ENCODE results near the gene NF1.
"Not testable (repeated sequence)": the region's sequence is repeated elsewhere in the genome, so short reads cannot be mapped to it uniquely, and the experiment has no call there.

NF1 gene, protein sequence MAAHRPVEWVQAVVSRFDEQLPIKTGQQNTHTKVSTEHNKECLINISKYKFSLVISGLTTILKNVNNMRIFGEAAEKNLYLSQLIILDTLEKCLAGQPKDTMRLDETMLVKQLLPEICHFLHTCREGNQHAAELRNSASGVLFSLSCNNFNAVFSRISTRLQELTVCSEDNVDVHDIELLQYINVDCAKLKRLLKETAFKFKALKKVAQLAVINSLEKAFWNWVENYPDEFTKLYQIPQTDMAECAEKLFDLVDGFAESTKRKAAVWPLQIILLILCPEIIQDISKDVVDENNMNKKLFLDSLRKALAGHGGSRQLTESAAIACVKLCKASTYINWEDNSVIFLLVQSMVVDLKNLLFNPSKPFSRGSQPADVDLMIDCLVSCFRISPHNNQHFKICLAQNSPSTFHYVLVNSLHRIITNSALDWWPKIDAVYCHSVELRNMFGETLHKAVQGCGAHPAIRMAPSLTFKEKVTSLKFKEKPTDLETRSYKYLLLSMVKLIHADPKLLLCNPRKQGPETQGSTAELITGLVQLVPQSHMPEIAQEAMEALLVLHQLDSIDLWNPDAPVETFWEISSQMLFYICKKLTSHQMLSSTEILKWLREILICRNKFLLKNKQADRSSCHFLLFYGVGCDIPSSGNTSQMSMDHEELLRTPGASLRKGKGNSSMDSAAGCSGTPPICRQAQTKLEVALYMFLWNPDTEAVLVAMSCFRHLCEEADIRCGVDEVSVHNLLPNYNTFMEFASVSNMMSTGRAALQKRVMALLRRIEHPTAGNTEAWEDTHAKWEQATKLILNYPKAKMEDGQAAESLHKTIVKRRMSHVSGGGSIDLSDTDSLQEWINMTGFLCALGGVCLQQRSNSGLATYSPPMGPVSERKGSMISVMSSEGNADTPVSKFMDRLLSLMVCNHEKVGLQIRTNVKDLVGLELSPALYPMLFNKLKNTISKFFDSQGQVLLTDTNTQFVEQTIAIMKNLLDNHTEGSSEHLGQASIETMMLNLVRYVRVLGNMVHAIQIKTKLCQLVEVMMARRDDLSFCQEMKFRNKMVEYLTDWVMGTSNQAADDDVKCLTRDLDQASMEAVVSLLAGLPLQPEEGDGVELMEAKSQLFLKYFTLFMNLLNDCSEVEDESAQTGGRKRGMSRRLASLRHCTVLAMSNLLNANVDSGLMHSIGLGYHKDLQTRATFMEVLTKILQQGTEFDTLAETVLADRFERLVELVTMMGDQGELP (N-terminal part only)

DNA sequence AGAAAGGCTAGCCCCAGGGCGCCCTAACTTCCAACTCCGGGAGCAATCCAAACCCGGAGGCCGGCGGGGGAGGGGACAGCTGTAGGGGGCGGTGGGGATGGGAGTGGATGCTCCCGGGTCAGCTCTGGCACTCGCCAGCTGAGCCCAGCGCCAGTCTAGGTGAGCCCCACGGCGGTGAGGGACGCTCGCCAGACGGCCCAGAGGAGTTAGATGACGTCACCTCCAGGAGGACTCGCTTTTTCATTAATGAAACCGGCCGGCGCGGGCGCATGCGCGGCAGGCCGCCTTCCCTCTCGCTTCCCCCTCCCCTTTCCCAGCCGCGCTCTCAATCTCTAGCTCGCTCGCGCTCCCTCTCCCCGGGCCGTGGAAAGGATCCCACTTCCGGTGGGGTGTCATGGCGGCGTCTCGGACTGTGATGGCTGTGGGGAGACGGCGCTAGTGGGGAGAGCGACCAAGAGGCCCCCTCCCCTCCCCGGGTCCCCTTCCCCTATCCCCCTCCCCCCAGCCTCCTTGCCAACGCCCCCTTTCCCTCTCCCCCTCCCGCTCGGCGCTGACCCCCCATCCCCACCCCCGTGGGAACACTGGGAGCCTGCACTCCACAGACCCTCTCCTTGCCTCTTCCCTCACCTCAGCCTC is at the start of gene NF1:
NF1 (plus strand) TSS at position 378 of the 636 bp plus-strand sequence. CDS start 333 bp downstream, outside the sequence.
- peak; percentile 66 for DNase-seq (ENCODE audit: low read depth)
- peak within 1 kb of the TSS; percentile 85 for H3K4me3 ChIP-seq (ENCODE audit: low read length)
- TF ChIP-seq, protein P1, sequence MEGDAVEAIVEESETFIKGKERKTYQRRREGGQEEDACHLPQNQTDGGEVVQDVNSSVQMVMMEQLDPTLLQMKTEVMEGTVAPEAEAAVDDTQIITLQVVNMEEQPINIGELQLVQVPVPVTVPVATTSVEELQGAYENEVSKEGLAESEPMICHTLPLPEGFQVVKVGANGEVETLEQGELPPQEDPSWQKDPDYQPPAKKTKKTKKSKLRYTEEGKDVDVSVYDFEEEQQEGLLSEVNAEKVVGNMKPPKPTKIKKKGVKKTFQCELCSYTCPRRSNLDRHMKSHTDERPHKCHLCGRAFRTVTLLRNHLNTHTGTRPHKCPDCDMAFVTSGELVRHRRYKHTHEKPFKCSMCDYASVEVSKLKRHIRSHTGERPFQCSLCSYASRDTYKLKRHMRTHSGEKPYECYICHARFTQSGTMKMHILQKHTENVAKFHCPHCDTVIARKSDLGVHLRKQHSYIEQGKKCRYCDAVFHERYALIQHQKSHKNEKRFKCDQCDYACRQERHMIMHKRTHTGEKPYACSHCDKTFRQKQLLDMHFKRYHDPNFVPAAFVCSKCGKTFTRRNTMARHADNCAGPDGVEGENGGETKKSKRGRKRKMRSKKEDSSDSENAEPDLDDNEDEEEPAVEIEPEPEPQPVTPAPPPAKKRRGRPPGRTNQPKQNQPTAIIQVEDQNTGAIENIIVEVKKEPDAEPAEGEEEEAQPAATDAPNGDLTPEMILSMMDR (conservative IDR thresholded peaks at IDR 0.05; ENCODE audit: low read depth, low read length), result no peak

DNA sequence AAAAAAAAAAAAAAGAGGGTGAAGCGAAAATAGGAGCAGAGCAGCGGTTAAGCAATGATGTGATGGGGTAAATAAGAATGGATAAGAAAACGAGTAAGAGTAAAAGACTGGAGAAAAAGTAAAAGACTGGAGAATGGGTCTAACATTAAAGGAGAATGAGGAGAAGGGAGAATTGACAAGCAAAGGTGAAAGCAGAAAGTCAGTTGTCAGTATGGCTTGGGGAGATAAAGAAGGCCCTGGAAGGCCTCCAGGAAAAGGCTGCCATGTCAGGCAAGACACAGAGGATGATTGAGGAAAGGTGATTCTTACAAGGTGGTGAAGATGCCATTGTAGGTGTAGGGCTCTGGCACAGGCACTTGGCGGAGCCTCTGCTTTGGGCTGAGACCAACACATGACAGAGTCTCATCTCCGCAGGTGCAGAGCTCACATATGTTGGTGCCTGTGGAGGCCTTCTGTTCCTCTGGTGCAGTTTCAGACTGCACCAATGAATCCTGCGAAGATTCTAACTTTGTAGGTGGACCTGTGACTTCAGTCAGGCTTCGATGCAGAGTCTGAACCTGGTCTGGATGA is 47.8 kb upstream of the NF1 start:
- not testable (repeated sequence) for DNase-seq (ENCODE audit: low read depth); H3K4me3 ChIP-seq (ENCODE audit: low read length)

DNA sequence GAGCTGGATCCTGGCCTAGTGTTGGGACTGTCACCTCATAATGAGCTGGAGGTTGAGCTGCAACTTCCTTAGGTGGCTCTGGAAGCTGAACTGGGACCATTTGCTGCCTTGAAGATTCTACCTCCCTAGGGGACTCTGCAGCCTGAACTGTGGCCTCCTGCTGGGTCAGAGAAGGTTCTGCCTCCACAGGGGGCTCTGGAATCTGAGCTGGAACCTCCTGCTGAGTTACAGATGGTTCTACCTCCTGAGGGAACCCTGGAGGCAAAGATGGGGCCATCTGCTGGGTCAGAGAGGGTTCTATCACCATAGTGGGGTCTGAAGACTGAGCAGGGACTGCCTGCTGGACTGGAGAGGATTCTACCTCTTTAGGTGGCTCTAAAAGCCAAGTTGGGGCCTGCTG is 46.6 kb upstream of the NF1 start:
- no peak for DNase-seq (ENCODE audit: low read depth)
- TF ChIP-seq, protein P1 (conservative IDR thresholded peaks at IDR 0.05; ENCODE audit: low read depth, low read length), result no peak
- no peak overlapping the region for H3K4me3 ChIP-seq (ENCODE audit: low read length)

DNA sequence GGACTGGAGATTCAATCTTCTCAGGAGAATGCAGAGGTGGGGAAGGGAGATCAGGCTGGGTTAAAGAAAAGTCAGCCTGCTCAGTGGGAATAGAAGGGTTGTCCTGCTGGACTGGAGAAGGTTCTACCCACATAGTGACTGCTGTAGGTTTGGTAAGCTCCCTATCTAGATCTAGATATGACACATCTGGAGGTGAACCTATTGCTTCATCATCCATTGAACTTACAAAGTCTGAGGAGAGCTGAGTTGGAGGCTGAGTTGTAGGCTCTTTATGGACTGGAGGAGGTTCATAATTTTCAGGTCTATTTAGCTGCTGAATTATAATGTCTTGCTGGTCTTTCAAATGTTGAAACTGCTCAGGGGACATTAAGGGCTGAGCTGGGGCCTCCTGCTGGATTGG is 46.0 kb upstream of the NF1 start:
- TF ChIP-seq, protein P1 (conservative IDR thresholded peaks at IDR 0.05; ENCODE audit: low read depth, low read length), result no peak
- H3K4me3 ChIP-seq (ENCODE audit: low read length), result no peak overlapping the region
- no peak for DNase-seq (ENCODE audit: low read depth)

DNA sequence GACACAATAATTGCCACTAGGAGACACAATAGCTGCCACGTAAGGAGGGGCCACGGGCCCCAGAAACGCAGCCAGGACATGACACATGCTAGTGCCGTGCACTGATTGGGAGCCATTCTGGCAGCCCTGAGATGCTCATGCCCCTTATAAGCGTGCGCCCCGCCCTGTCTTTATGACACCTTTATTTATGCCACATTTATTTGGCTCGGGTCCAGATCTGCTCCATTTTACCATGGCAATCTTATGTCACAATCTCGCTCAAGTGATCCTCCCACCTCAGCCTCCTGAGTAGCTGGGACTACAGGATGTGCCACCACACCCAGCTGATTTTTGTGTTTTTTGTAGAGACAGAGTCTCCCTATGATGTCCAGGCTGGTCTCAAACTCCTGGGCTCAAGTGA is 43.8 kb upstream of the NF1 start:
- no peak for DNase-seq (ENCODE audit: low read depth)
- TF ChIP-seq, protein P1 (conservative IDR thresholded peaks at IDR 0.05; ENCODE audit: low read depth, low read length), result no peak
- no peak overlapping the region for H3K4me3 ChIP-seq (ENCODE audit: low read length)

DNA sequence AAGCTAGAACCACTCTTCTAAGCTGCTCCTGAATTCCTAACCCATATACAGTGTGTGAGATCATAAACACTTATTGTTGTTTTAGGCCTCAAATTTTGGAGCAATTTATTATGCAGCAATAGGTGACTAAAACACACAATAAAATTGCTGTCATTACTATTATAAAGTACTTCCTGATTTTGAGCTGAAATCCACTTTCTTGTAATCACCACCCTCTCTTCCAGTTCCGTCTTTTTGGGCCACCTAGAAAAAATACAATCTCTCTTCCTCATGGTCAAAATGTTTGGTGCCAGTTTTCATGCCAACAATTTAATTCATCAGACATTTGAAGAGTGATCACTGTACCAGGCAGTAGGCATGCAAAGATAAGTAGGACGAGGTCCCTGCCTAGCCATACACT is 43.3 kb upstream of the NF1 start:
- DNase-seq (ENCODE audit: low read depth), result no peak
- TF ChIP-seq, protein P1 (conservative IDR thresholded peaks at IDR 0.05; ENCODE audit: low read depth, low read length), result no peak
- H3K4me3 ChIP-seq (ENCODE audit: low read length), result no peak overlapping the region
